Fibroblast of the aortic adventitia (primary cell): ENCODE data around the gene TREML4. TPM values are rescaled to one million over a fixed set of nuclear protein-coding genes. Genes with fewer than 3 reads are reported as not detected.
"Not testable (repeated sequence)": the region's sequence is repeated elsewhere in the genome, so short reads cannot be mapped to it uniquely, and the experiment has no call there.

Experiments
- DNase-seq: peaks from one replicate; pipeline ENCODE4 v3.0.0-alpha.2; 2010; ENCODE audit warnings: low read depth
- H3K4me3 ChIP-seq: 2 replicates; pipeline ENCODE4 v1.5.1; 2011; ENCODE audit warnings: low read depth, mild to moderate bottlenecking, control low read depth, low read length, moderate library complexity
- CTCF ChIP-seq: IDR thresholded peaks from 2 replicates; pipeline ENCODE4 v1.5.1; 2011; ENCODE audit warnings: mild to moderate bottlenecking, low read length, control low read depth, inconsistent platforms; ENCODE audit not compliant: insufficient read depth
- total RNA-seq: library from RNA; depleted of rRNA; stranded (reverse); fragments of >200 nt; gene quantifications from 2 replicates; pipeline ENCODE4 v1.2.3, GENCODE V29; 2012; ENCODE audit warnings: low replicate concordance

Gene TREML4
- total RNA-seq, 1 donor = not detected

- H3K4me3 ChIP-seq = no peak overlapping the region
- DNase-seq = no peak
- no peak for TF ChIP-seq CTCF
Observed at GRCh38 chr6:41232667-41233066, 4.5 kb downstream of the TREML4 start.

GRCh38 chr6:41236276-41236675 lies 8.1 kb downstream of the TREML4 start:
- DNase-seq = no peak
- H3K4me3 ChIP-seq = no peak overlapping the region
- TF ChIP-seq CTCF = no peak

GRCh38 chr6:41237128-41237527 lies 9.0 kb downstream of the TREML4 start:
- TF ChIP-seq CTCF = no peak
- no peak for DNase-seq
- no peak overlapping the region for H3K4me3 ChIP-seq

- TF ChIP-seq CTCF = no peak
- H3K4me3 ChIP-seq = no peak overlapping the region
- no peak for DNase-seq
Observed at GRCh38 chr6:41239467-41240159, 11.5 kb downstream of the TREML4 start.

- DNase-seq = not testable (repeated sequence)
Observed at GRCh38 chr6:41246529-41246928, 18.4 kb downstream of the TREML4 start.

GRCh38 chr6:41247288-41247865 lies 19.2 kb downstream of the TREML4 start:
- no peak for TF ChIP-seq CTCF
- DNase-seq = no peak
- no peak overlapping the region for H3K4me3 ChIP-seq

More at GRCh38 chr6:41246529-41246928, 18.4 kb downstream of the TREML4 start:
- not testable (repeated sequence) for H3K4me3 ChIP-seq

GRCh38 chr6:41247882-41248705 lies 19.9 kb downstream of the TREML4 start:
- no peak for DNase-seq
- no peak for TF ChIP-seq CTCF
- H3K4me3 ChIP-seq = no peak overlapping the region
